Tibial nerve (tissue), 4 donors: ENCODE measurements around the gene MOV10L1. TPM values are rescaled to one million over a fixed set of nuclear protein-coding genes. Genes with fewer than 3 reads are reported as not detected.
"Not testable (repeated sequence)": the region's sequence is repeated elsewhere in the genome, so short reads cannot be mapped to it uniquely, and the experiment has no call there.

Experiments
- DNase-seq, 2 donors: peaks; one replicate each; pipeline ENCODE4 v3.0.0-alpha.2; 2019; ENCODE audit warnings: low spot score in 2 of 2
- H3K27ac ChIP-seq, 4 donors: fragments of 200-600 bp; sonication (generic) in 3 of 4; one replicate each; pipeline ENCODE4 v1.5.1; 2017 to 2019; ENCODE audit warnings: mild to moderate bottlenecking in 1 of 4
- H3K27me3 ChIP-seq, 2 donors: fragments of 200-600 bp; sonication (generic) in 1 of 2; one replicate each; pipeline versions ENCODE4 v1.5.1 to v1.6.0; 2017 to 2019
- H3K36me3 ChIP-seq, 3 donors: fragments of 200-600 bp; sonication (generic); one replicate each; pipeline ENCODE4 v1.5.1; 2018 to 2019
- H3K4me1 ChIP-seq, 4 donors: fragments of 200-600 bp; sonication (generic) in 3 of 4; one replicate each; pipeline ENCODE4 v1.5.1; 2017 to 2019
- H3K4me3 ChIP-seq, 4 donors: fragments of 200-600 bp; sonication (generic) in 3 of 4; one replicate each; pipeline ENCODE4 v1.5.1; 2017 to 2019; ENCODE audit warnings: mild to moderate bottlenecking in 1 of 4, moderate library complexity in 1 of 4
- H3K9me3 ChIP-seq, 4 donors: fragments of 200-600 bp; sonication (generic) in 3 of 4; one replicate each; pipeline ENCODE4 v1.5.1; 2017 to 2019
- EP300 ChIP-seq, 2 donors: sonication (generic); formaldehyde crosslinking; IDR thresholded peaks; one replicate each; pipeline ENCODE4 v1.6.1; 2017; ENCODE audit warnings: antibody characterized with exemption in 2 of 2, mild to moderate bottlenecking in 1 of 2
- POLR2A ChIP-seq, 2 donors: fragments of 450-650 bp; IDR thresholded peaks; one replicate each; pipeline ENCODE4 v1.6.1; 2017; ENCODE audit warnings: antibody characterized with exemption in 2 of 2, mild to moderate bottlenecking in 2 of 2, moderate library complexity in 2 of 2
- WGBS, 2 donors: methylation state at CpG; one replicate each; pipeline ENCODE4 v1.1.5; 2018; 5-methylcytosine and 5-hydroxymethylcytosine counted together
- total RNA-seq, 4 donors: library from RNA; depleted of rRNA; stranded (reverse); fragments of >200 nt; gene quantifications; one replicate each; pipeline ENCODE4 v1.1.0, GENCODE V29; 2016
- TF ChIP-seq, protein P1 (sequence below), 5 experiments: fragments of 200-600 bp in 3 of 5; fragments of 450-650 bp in 2 of 5; sonication (generic) in 3 of 5; IDR thresholded peaks; one replicate each; pipeline ENCODE4 v1.5.1; 2016 to 2019; ENCODE audit warnings: antibody characterized with exemption in 5 of 5, mild to moderate bottlenecking in 3 of 5, moderate library complexity in 2 of 5

MOV10L1 gene
- total RNA-seq, 4 donors from 2014 or later: 1.0 to 3.7 (median 2.6) TPM

DNA sequence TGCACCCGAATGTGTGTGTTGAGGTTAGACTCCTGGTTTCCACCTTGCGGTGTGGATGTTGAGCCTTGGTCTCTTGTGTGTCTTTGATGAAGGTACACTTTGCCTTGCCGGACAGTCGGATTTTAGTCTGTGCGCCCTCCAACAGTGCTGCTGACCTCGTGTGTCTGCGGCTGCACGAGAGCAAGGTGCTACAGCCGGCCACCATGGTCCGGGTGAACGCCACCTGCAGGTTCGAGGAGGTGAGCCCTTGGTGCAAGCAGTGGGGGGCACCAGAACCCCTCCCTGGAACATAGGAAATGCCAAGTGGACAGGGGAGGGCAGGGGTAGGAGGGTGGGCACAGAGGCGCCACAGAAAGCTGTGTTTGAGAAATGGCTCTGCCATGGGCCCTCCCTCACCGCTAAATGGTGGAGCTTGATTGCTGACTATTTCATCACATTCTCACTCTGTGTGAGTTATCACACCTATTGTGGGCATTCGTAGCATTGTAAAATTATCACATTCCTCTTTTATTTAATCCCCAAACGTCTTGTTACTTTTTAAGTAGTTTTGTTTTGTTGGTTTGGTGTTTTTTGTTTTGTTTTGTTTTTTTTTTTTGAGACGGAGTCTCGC lies 54.3 kb downstream of the MOV10L1 start:
- Histone ChIP-seq H3K27me3 (no peaks in the 10 kb centered on the region), H3K27ac (no peak overlapping the region), H3K4me3 (no peak overlapping the region), H3K36me3 (no peaks in the 10 kb centered on the region), H3K9me3 (no peaks in the 10 kb centered on the region), H3K4me1 (peaks cover 0 to 13% (median 0%) of the 10 kb centered on the region in 4 donors)
- no peak for DNase-seq
- TF ChIP-seq POLR2A (IDR thresholded peaks at IDR 0.05) (no peak), EP300 (IDR thresholded peaks at IDR 0.05) (no peak)
- TF ChIP-seq, protein P1, sequence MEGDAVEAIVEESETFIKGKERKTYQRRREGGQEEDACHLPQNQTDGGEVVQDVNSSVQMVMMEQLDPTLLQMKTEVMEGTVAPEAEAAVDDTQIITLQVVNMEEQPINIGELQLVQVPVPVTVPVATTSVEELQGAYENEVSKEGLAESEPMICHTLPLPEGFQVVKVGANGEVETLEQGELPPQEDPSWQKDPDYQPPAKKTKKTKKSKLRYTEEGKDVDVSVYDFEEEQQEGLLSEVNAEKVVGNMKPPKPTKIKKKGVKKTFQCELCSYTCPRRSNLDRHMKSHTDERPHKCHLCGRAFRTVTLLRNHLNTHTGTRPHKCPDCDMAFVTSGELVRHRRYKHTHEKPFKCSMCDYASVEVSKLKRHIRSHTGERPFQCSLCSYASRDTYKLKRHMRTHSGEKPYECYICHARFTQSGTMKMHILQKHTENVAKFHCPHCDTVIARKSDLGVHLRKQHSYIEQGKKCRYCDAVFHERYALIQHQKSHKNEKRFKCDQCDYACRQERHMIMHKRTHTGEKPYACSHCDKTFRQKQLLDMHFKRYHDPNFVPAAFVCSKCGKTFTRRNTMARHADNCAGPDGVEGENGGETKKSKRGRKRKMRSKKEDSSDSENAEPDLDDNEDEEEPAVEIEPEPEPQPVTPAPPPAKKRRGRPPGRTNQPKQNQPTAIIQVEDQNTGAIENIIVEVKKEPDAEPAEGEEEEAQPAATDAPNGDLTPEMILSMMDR (IDR thresholded peaks at IDR 0.05): no peak
- 81 to 84% methylated on average over 11 to 18 of the region's 18 CpGs for WGBS, 2 donors

DNA sequence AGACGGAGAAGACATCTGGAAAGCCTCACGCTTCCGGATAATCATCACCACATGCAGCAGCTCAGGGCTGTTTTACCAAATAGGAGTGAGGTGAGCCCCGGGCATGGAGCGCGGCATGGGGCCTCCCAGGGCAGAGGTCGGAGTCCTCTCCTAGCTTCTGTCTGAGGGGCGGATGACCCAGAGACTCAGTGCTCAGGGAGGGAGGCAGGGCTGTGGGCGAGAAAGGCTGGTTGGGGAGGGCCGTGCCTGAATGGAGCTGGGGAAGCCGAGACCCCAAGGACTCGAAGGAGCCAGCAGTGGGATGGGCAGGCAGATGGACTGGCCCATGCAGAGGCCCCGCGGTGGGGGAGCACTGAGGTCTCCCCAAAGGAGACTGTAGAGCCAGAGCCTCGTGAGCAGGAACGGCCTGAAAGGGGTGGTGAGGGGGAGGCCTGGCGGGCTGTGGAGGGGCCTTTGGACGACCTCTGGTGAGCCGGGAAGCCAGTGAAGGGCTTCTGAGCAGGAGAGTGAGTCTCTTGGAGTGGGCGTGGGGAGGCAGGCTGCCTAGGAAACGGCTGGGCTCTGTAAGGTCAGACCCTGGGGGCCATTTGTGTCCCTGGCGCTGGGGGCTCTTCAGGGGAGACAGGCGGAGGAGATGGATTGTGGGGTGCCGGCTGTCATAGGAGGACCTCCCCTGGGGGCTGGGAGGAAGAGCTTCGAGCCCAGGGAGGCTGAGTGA lies 56.1 kb downstream of the MOV10L1 start:
- WGBS, 2 donors: 46 to 57% methylated on average over 22 to 25 of the region's 25 CpGs
- Histone ChIP-seq H3K9me3 (no peaks in the 10 kb centered on the region), H3K36me3 (no peaks in the 10 kb centered on the region), H3K27ac (no peak overlapping the region), H3K4me3 (no peak overlapping the region), H3K27me3 (no peaks in the 10 kb centered on the region), H3K4me1 (peaks cover 0 to 13% (median 0%) of the 10 kb centered on the region in 4 donors)
- no peak for DNase-seq
- TF ChIP-seq, protein P1 (IDR thresholded peaks at IDR 0.05): no peak
- no peak for TF ChIP-seq POLR2A (IDR thresholded peaks at IDR 0.05)
- no peak for TF ChIP-seq EP300 (IDR thresholded peaks at IDR 0.05)

DNA sequence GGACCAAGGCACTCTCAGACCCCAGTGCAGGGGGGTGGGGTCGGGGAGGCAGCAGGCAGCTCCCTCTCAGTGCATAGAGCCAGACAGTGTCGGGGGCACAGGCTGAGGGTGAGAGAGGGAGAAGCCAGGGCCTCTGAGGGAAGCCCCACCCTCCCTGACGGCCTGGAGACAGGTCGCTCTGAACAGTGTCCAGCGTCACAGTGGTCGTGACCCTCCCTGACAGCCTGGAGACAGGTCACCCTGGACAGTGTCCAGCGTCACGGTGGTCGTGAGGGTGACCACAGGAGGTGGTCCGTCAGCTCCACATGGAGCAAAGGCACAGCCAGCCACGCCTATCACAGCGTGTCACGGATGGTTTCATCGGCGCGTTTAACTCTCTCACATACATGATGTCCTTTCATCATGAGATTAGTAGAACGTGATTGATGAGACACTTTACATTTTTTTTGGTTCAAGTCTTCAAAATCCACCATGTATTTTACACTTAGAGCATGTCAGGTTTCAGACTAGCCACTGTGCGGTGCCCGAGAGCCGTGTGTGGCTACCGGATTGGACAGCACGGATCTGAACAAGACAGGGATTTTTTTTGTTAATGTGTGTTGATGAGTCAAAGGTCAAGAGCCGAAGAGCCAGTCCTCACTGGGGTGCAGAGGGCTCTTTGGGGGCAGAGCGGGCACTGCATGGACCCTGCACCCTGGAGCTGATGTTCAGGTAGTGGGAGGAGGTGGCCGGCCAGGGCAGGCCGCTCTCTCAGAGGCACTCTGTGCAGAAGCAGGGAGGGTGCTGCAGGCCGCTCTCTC lies 56.8 kb downstream of the MOV10L1 start:
- Histone ChIP-seq H3K4me3 (no peak overlapping the region), H3K4me1 (peaks cover 0 to 13% (median 0%) of the 10 kb centered on the region in 4 donors), H3K27me3 (no peaks in the 10 kb centered on the region), H3K36me3 (no peaks in the 10 kb centered on the region), H3K9me3 (no peaks in the 10 kb centered on the region), H3K27ac (no peak overlapping the region)
- peak; percentile 40 to 48 for DNase-seq
- TF ChIP-seq, protein P1 (IDR thresholded peaks at IDR 0.05): peak; percentile 64 to 88 (median 74)
- no peak for TF ChIP-seq EP300 (IDR thresholded peaks at IDR 0.05)
- WGBS, 2 donors: 26 to 36% methylated on average over 23 to 27 of the region's 27 CpGs

DNA sequence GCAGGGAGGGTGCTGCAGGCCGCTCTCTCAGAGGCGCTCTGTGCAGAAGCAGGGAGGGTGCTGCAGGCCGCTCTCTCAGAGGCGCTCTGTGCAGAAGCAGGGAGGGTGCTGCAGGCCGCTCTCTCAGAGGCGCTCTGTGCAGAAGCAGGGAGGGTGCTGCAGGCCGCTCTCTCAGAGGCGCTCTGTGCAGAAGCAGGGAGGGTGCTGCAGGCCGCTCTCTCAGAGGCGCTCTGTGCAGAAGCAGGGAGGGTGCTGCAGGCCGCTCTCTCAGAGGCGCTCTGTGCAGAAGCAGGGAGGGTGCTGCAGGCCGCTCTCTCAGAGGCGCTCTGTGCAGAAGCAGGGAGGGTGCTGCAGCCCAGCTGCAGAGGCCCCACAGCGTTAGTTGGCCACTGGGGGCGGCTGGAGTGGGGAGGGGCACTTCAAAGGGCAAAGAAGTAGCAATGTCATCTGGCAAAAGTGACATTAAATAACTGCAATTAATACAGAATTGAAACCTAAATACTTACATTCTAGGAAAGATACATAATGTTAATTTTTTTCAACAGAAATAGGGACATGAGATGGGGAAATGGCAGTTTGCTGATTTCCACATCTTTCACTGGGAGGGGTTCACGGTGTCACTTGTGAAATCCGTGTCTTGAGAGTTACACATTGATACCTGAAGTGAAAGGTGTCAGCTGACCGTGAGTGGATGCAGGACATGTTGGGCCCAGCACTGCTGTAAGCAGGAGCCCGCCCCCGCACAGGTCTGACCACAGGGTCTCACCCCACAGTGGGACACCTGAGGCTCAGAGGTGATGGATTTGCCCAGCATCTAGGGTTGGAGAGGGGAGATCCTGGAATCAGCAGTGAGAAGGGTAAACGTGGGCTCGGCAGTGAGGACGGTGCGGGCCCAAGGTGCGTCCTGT lies 57.7 kb downstream of the MOV10L1 start:
- H3K4me3 ChIP-seq, H3K9me3 ChIP-seq, H3K36me3 ChIP-seq, H3K27me3 ChIP-seq, DNase-seq, H3K27ac ChIP-seq: not testable (repeated sequence)
- H3K4me1 ChIP-seq: peaks cover 0 to 13% (median 0%) of the 10 kb centered on the region in 4 donors
- 66 to 73% methylated on average over 13 to 15 of the region's 26 CpGs for WGBS, 2 donors

DNA sequence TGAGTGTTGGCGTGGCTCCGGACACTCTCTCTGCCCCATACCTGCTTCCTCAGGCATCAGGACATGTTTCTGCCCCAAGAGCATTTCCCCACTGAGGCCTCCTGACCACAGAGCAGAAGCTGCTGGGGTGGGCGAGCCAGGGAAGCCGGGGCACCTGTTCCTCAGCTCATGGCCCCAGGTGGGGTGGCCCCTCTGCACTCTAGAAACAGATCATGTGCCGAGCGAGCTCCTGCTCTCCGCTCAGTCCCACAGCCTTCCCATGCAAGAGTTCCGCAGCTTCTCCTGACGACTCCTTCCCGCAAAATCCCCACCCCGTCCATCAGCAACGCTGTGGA lies 58.3 kb downstream of the MOV10L1 start:
- peaks cover 0 to 13% (median 0%) of the 10 kb centered on the region in 4 donors for H3K4me1 ChIP-seq
- no peak for TF ChIP-seq EP300 (IDR thresholded peaks at IDR 0.05)
- TF ChIP-seq POLR2A (IDR thresholded peaks at IDR 0.05): no peak
- TF ChIP-seq, protein P1 (IDR thresholded peaks at IDR 0.05): no peak
- WGBS, 2 donors: 85 to 87% methylated on average over 12 of the region's 12 CpGs
- H3K4me3 ChIP-seq: no peak overlapping the region
- no peaks in the 10 kb centered on the region for H3K9me3 ChIP-seq
- DNase-seq: no peak
- no peak overlapping the region for H3K27ac ChIP-seq
- H3K36me3 ChIP-seq: no peaks in the 10 kb centered on the region
- H3K27me3 ChIP-seq: no peaks in the 10 kb centered on the region
